ENCODE measurements around the gene MYOG. TPM values are rescaled to one million over a fixed set of nuclear protein-coding genes. Genes with fewer than 3 reads are reported as not detected.

The MYOG gene
- total and polyA plus RNA-seq, 2 of the 4 experiments (the other 2 are of a cell fraction) = not detected

GRCh38 chr1:203124011-203124410 is 38.2 kb upstream of the MYOG start:
- 48% methylated on average over 2 of the region's 5 CpGs; no CpG with 5 or more reads in 1 of the 2 experiments for WGBS, 2 experiments (ENCODE audit: extremely low coverage in 2 of 2, insufficient read length in 1 of 2)
- no peak overlapping the region for H3K23ac ChIP-seq (ENCODE audit: low read depth, low read length)
- no peak overlapping the region for H3K4me2 ChIP-seq (ENCODE audit: low read depth, low read length)
- ChIA-PET CTCF (no interaction called here), POLR2A (ENCODE audit: unreplicated experiment) (no interaction called here)
- no peak overlapping the region for H4K91ac ChIP-seq (ENCODE audit: insufficient read depth, low read depth, low read length)
- ATAC-seq (ENCODE audit: low read depth) (no peak), DNase-seq (no peak)
- H4K8ac ChIP-seq (ENCODE audit: low read depth in 2 of 2, low read length in 2 of 2) = no peak overlapping the region
- H3K4me3 ChIP-seq (ENCODE audit: insufficient read depth, low read depth, low read length) = no peak overlapping the region
- no peak overlapping the region for H3K14ac ChIP-seq (replicated peaks; ENCODE audit: low read depth, low read length)
- H2BK120ac ChIP-seq (ENCODE audit: low read depth, low read length) = no peak overlapping the region
- H2BK5ac ChIP-seq (ENCODE audit: low read depth, low read length, poor library complexity, severe bottlenecking) = no peak overlapping the region
- H3K9ac ChIP-seq (ENCODE audit: low read depth, low read length) = no peak overlapping the region
- in situ Hi-C loops (cut with MboI; ENCODE audit: low sequenced_read_pairs) (no loop called here), dilution Hi-C loops (cut with HindIII; ENCODE audit: low sequenced_read_pairs, unreplicated experiment) (no loop called here), intact Hi-C loops (cut with micrococcal nuclease) (no loop called here)
- H2AK5ac ChIP-seq (ENCODE audit: low read depth, low read length) = no peak overlapping the region
- H2AK9ac ChIP-seq (replicated peaks; ENCODE audit: low read depth, low read length, poor library complexity) = no peak overlapping the region
- H3K18ac ChIP-seq (ENCODE audit: low read depth, low read length) = no peak overlapping the region
- H2BK20ac ChIP-seq (ENCODE audit: low read depth, low read length) = no peak overlapping the region
- BruUV-seq (replicated peaks) = no TSS peak
- no peak overlapping the region for H3K56ac ChIP-seq (ENCODE audit: extremely low read depth, insufficient read depth, low read length)
- no peak overlapping the region for H2BK15ac ChIP-seq (ENCODE audit: low read depth, low read length)
- peak overlapping the region; percentile 55 for H2AFZ ChIP-seq (replicated peaks; ENCODE audit: low read length, poor library complexity)
- no peak overlapping the region for H4K5ac ChIP-seq (ENCODE audit: low read depth, low read length)
- H3K4ac ChIP-seq (ENCODE audit: low read depth, low read length) = no peak overlapping the region
- no peaks in the 10 kb centered on the region for H3K79me1 ChIP-seq (ENCODE audit: low read depth in 1 of 2, low read length in 2 of 2)
- TF ChIP-seq MAZ (IDR thresholded peaks at IDR 0.05; ENCODE audit: borderline replicate concordance, low read depth, low read length) (no peak), ELK1 (IDR thresholded peaks at IDR 0.05; ENCODE audit: borderline replicate concordance, low read depth, low read length) (no peak), CHD1 (IDR thresholded peaks at IDR 0.05; ENCODE audit: low read depth, low read length) (no peak), USF2 (IDR thresholded peaks at IDR 0.05; ENCODE audit: low read depth, low read length) (no peak), CEBPB (IDR thresholded peaks at IDR 0.05; ENCODE audit: low read depth, low read length) (no peak), POLR2A (IDR thresholded peaks at IDR 0.05; ENCODE audit: low read depth, low read length) (no peak), RAD21 (IDR thresholded peaks at IDR 0.05; ENCODE audit: low read length) (no peak), MXI1 (IDR thresholded peaks at IDR 0.05; ENCODE audit: borderline replicate concordance, low read depth, low read length) (no peak)
- no peaks in the 10 kb centered on the region; the same call in 1 of the 2 replicates for H4K20me1 ChIP-seq (ENCODE audit: insufficient read depth, low read length)
- no peaks in the 10 kb centered on the region for H3K9me1 ChIP-seq (ENCODE audit: insufficient read depth, low read length)
- no peak overlapping the region for H3K27ac ChIP-seq (ENCODE audit: insufficient read depth, low read length)
- H3K27me3 ChIP-seq (ENCODE audit: control insufficient read depth, insufficient read depth, low read length) = peaks cover 63% of the 10 kb centered on the region
- H3K4me1 ChIP-seq (ENCODE audit: control insufficient read depth, insufficient read depth, low read length) = peaks cover 3% of the 10 kb centered on the region; the same call in 1 of the 2 replicates
- H3K36me3 ChIP-seq (ENCODE audit: control insufficient read depth, insufficient read depth, low read length) = no peaks in the 10 kb centered on the region
- H3K9me3 ChIP-seq (ENCODE audit: control insufficient read depth, insufficient read depth, low read length) = no peaks in the 10 kb centered on the region

Measured in IMR-90 (cell line).